BE2C (cell line): ENCODE results near the gene HNF1B.

Source experiments
- DNase-seq: peaks from one replicate; pipeline ENCODE4 v3.0.0-alpha.2; 2020
- H3K27me3 ChIP-seq: fragments of 250-450 bp; sonication (Bioruptor Pico); 2 replicates; pipeline ENCODE4 v1.5.1; 2020; ENCODE audit warnings: mild to moderate bottlenecking
- H3K36me3 ChIP-seq: fragments of 250-450 bp; sonication (Bioruptor Pico); 2 replicates; pipeline ENCODE4 v1.5.1; 2020; ENCODE audit warnings: mild to moderate bottlenecking
- H3K4me1 ChIP-seq: fragments of 250-450 bp; sonication (Bioruptor Pico); 2 replicates; pipeline ENCODE4 v1.5.1; 2020
- H3K4me3 ChIP-seq: 2 replicates; pipeline ENCODE4 v1.5.1; 2011; ENCODE audit warnings: low read depth, low read length
- H3K9me3 ChIP-seq: fragments of 250-450 bp; sonication (Bioruptor Pico); 2 replicates; pipeline ENCODE4 v1.5.1; 2020
- TF ChIP-seq, protein P1 (sequence below): IDR thresholded peaks from 2 replicates; pipeline ENCODE4 v1.5.1; 2012; ENCODE audit warnings: mild to moderate bottlenecking, low read depth, low read length

Gene HNF1B

DNA sequence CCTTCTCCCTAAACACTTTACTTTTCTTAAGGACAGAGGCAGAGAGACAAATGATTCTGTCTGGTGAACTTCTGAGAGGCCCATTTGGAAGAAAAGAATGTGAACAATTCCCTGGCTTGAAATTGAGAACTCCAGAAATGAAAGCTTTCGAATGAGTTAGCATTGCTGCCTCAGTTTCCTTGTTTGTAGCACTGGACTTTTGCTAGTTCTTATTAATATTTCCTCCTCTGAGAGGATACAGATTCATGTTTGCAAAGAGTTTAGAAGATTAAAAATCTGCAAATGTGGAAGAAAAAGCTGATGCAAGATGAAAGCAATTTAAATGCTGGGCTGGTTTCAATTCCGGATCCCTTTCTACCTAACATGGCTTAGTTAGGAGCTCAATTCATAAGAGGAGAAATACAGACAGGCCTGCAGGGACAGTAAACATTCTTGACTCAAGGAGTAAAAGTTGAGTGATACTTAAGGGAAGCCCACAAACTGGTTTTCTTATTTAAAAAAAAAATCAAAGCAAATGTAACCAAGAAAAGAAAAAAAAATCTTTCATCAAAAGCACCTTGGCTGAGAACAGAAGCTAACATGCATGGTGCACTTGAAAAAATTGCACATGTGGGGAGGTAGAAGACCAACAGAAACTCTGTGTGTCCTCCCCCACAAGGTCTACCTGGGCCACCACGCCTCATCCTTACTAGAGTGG is 27.1 kb downstream of the HNF1B start:
- no peak overlapping the region for H3K4me3 ChIP-seq
- H3K9me3 ChIP-seq = no peaks in the 10 kb centered on the region
- TF ChIP-seq, protein P1, sequence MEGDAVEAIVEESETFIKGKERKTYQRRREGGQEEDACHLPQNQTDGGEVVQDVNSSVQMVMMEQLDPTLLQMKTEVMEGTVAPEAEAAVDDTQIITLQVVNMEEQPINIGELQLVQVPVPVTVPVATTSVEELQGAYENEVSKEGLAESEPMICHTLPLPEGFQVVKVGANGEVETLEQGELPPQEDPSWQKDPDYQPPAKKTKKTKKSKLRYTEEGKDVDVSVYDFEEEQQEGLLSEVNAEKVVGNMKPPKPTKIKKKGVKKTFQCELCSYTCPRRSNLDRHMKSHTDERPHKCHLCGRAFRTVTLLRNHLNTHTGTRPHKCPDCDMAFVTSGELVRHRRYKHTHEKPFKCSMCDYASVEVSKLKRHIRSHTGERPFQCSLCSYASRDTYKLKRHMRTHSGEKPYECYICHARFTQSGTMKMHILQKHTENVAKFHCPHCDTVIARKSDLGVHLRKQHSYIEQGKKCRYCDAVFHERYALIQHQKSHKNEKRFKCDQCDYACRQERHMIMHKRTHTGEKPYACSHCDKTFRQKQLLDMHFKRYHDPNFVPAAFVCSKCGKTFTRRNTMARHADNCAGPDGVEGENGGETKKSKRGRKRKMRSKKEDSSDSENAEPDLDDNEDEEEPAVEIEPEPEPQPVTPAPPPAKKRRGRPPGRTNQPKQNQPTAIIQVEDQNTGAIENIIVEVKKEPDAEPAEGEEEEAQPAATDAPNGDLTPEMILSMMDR = no peak
- no peak for DNase-seq
- H3K27me3 ChIP-seq = peaks cover 57% of the 10 kb centered on the region
- no peaks in the 10 kb centered on the region for H3K4me1 ChIP-seq
- H3K36me3 ChIP-seq = no peaks in the 10 kb centered on the region

DNA sequence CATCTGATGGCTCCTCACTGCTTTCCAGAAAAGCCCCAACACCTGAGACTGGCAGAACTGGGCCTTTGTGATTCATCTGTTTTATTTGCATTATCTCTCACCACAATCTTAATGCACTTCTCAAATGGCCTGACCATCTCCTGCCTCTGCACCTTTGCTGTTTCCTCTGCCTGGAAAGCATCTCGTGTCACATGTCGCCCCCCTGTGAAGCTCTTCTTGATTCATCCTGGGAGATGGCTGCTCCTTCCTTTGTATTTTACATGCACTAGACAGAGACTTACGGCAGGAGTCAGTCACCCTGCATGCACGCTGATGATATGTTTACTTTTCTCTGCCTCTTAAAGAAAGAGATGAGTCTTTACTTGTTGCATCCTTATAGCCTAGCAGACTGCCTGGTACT is 30.0 kb downstream of the HNF1B start:
- DNase-seq = no peak
- no peaks in the 10 kb centered on the region for H3K36me3 ChIP-seq
- no peaks in the 10 kb centered on the region for H3K9me3 ChIP-seq
- TF ChIP-seq, protein P1 = no peak
- no peak overlapping the region for H3K4me3 ChIP-seq
- H3K27me3 ChIP-seq = peaks cover 60% of the 10 kb centered on the region
- no peaks in the 10 kb centered on the region for H3K4me1 ChIP-seq

DNA sequence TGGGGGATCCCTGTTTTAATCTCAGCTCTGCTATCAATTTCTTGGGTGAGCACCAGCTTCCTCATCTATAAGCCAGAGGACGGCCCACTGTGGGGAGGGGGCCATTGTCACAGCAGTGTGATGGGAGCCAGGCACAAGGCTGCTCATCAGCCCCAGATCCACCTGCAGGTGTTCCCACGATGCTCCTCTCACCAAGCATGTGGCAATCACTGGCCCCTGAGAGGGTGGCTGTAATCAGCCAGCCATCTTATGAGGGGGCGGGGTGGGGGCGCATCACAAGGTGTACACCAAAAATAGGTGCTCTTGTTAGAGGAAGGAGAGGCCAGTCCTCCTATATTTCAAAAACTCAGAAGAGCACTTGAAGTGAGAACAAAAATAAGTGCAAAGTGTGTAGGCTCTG is 31.2 kb downstream of the HNF1B start:
- Histone ChIP-seq H3K9me3 (no peaks in the 10 kb centered on the region), H3K36me3 (no peaks in the 10 kb centered on the region), H3K4me3 (no peak overlapping the region), H3K27me3 (peaks cover 63% of the 10 kb centered on the region), H3K4me1 (no peaks in the 10 kb centered on the region)
- no peak for DNase-seq
- TF ChIP-seq, protein P1 = no peak

DNA sequence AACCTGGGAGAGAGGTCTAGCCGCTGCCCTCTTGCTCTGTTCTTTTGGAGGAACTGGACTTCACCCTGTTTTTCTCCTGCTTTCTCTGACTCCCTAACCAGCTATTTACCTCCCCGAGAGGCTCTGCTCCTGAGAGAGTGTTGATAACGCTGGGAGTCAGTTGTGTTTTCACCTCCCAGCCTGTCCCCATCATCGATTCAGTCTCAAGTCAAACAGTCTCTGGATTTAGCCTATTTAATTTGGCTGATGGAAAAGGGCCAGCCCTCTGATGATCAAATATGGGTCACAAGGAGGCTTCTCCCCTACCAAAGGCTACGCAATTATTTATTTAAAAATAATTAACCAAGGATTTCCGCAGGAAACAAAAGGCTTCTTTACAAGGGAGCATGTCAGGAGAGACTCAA is 31.8 kb downstream of the HNF1B start:
- Histone ChIP-seq H3K27me3 (peaks cover 65% of the 10 kb centered on the region), H3K4me1 (no peaks in the 10 kb centered on the region), H3K9me3 (no peaks in the 10 kb centered on the region), H3K36me3 (no peaks in the 10 kb centered on the region), H3K4me3 (no peak overlapping the region)
- TF ChIP-seq, protein P1 = no peak
- DNase-seq = no peak

DNA sequence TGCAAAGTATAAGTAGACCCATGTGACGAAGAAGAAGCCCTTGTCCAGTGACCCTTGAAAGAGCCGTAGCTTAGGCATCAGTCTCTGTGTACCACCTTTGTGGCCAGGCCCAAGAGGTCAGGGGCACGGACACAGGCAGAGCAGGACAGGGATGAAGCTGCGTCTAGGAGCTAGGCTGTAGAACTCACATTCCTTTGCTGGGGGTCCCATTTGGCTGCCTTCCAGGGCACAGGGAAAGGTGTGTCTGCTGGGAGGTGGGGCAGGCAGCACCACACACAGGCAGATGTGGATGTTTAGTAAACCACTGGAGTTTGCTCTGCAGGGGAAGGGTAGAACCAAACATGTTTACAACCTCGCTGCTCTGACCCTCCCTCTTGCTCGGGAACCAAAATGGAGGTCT is 33.7 kb downstream of the HNF1B start:
- Histone ChIP-seq H3K4me3 (no peak overlapping the region), H3K36me3 (no peaks in the 10 kb centered on the region), H3K4me1 (no peaks in the 10 kb centered on the region), H3K27me3 (peaks cover 56% of the 10 kb centered on the region), H3K9me3 (no peaks in the 10 kb centered on the region)
- TF ChIP-seq, protein P1 = no peak
- no peak for DNase-seq

DNA sequence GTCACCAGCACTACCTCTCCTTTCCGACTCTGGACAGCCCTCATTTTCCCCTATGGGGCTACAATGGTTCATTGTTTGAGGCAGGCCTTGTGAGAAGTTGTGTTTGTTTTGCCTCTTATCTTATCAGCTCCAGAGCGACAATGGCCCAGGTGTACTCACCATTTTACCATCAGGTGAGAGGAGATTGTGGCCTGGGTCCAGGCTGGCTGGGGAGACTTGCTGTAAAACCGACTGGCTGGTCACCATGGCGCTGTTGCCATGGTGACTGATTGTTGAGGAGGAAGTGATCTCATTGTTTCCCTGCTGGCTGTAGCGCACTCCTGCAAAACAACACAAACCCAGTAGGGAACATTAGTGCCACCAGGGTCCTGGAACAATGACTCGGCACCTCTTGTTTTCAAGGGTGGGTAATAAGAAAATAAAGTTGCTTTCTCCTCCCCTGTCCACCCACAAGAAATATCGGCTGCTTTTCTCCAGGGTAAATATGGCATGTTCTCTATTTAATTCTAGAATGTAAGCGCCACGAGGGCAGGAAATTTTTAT is 34.4 kb downstream of the HNF1B start:
- TF ChIP-seq, protein P1 = no peak
- Histone ChIP-seq H3K4me1 (no peaks in the 10 kb centered on the region), H3K36me3 (no peaks in the 10 kb centered on the region), H3K27me3 (peaks cover 49% of the 10 kb centered on the region), H3K4me3 (no peak overlapping the region), H3K9me3 (no peaks in the 10 kb centered on the region)
- DNase-seq = peak; percentile 53
